ENCODE measurements around the gene AGPAT2.
"Not testable (repeated sequence)": the region's sequence is repeated elsewhere in the genome, so short reads cannot be mapped to it uniquely, and the experiment has no call there.

The AGPAT2 gene

DNA sequence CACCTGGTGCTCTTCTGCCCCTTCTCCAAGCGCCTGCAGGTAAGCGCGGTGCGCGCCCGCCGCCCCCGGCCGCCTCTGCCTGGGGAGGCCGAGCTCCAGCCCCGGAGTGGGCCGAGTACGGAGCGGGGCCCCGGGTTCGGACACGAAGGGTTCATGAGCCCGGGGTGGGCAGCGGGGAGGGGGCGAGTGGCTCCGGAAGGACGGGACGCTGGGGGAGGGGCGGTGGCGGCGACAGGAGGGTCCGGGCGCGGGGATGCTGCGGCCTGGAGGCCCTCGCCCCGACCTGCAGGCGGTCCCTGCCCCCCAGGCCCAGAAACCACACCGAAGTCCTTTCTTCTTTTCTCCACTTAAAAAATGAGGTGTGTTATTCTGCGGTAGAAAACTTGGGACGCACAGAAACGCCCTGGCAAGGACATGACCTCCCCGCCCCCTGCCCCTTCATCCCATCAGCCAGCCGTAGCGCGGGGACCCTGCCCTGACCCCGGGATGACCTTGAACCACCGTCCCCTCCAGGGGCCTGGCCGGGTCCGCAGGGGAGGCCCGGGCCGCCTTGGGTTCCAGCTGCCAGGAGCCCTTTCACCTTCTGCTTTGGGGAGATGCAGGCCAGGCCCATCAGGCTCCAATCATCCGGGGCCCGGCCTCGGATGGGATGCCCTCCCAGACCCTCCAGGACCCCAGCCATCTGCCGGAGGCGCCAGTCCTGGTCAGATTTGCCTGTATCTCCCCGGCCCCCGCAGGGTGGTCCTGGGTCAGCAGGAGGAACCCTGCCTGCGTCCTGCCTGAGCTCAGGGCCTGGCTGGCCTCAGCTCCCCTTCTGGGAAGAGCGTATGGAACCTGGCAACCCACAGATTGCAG lies 25.7 kb upstream of the AGPAT2 start:
- Mint-ChIP-seq H3K9me3 (no peaks in the 10 kb centered on the region), H3K4me1 (peaks cover 29% of the 10 kb centered on the region), H3K36me3 (ENCODE audit: low read depth) (no peaks in the 10 kb centered on the region), H3K4me3 (peak overlapping the region; percentile 81), H3K27ac (no peak overlapping the region), H3K27me3 (ENCODE audit: low read depth, poor library complexity) (peaks cover 17% of the 10 kb centered on the region)
- DNase-seq: peak; percentile 64
- TF ChIP-seq, protein P1, sequence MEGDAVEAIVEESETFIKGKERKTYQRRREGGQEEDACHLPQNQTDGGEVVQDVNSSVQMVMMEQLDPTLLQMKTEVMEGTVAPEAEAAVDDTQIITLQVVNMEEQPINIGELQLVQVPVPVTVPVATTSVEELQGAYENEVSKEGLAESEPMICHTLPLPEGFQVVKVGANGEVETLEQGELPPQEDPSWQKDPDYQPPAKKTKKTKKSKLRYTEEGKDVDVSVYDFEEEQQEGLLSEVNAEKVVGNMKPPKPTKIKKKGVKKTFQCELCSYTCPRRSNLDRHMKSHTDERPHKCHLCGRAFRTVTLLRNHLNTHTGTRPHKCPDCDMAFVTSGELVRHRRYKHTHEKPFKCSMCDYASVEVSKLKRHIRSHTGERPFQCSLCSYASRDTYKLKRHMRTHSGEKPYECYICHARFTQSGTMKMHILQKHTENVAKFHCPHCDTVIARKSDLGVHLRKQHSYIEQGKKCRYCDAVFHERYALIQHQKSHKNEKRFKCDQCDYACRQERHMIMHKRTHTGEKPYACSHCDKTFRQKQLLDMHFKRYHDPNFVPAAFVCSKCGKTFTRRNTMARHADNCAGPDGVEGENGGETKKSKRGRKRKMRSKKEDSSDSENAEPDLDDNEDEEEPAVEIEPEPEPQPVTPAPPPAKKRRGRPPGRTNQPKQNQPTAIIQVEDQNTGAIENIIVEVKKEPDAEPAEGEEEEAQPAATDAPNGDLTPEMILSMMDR (IDR thresholded peaks at IDR 0.05): no peak

- Mint-ChIP-seq H3K27me3 (ENCODE audit: low read depth, poor library complexity) (peaks cover 19% of the 10 kb centered on the region), H3K36me3 (ENCODE audit: low read depth) (no peaks in the 10 kb centered on the region), H3K27ac (no peak within 1 kb of the TSS), H3K4me1 (peaks cover 30% of the 10 kb centered on the region), H3K4me3 (peak within 1 kb of the TSS; percentile 84), H3K9me3 (no peaks in the 10 kb centered on the region)
- DNase-seq: peak; percentile 83
- TF ChIP-seq, protein P1 (IDR thresholded peaks at IDR 0.05): no peak
Measured at GRCh38 chr9:136711751-136712689, 24.8 kb upstream of the AGPAT2 start, which contains the start of gene DIPK1B. DIPK1B (plus strand) TSS chr9:136712572; CDS start chr9:136712666, 94 bp downstream.

DNA sequence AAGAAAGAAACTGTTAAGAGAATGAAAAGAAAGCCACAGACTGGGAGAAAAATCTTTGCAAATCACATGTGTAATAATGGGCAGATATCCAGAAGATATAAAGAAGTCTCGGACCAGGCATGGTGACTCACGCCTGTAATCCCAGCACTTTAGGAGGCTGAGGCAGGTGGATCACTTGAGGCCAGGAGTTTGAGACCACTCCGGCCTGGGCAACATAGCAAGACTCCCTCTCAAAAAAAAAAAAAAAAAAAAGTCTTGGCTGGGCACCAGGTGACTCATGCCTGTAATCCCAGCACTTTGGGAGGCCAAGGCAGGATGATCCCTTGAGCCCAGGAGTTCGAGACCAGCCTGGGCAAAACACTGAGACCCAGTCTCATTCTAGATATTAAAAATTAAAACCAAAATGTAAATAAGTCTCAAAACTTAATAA lies 24.0 kb upstream of the AGPAT2 start:
- not testable (repeated sequence) for H3K9me3 Mint-ChIP-seq; DNase-seq; H3K27ac Mint-ChIP-seq; H3K36me3 Mint-ChIP-seq (ENCODE audit: low read depth)
- Mint-ChIP-seq H3K4me1 (peaks cover 30% of the 10 kb centered on the region), H3K4me3 (peak overlapping the region; percentile 84), H3K27me3 (ENCODE audit: low read depth, poor library complexity) (peaks cover 20% of the 10 kb centered on the region)

DNA sequence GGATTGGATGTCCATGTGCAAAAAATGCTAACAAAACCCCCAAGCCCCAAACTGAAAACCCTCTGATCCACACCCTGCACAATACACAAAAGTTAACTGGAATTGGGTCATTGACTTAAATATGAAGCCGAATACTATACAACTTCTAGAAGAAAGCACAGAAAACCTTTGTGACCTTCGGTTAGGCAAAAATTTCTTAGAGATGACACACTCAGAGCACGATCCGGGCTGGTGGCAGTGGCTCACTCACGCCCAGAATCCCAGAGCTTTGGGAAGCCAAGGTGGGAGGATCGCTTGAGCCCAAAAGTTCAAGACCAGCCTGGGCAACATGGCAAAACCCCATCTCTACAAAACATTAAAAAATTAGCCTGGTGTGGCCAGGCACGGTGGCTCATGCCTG lies 23.3 kb upstream of the AGPAT2 start:
- peaks cover 24% of the 10 kb centered on the region for H3K27me3 Mint-ChIP-seq (ENCODE audit: low read depth, poor library complexity)
- no peaks in the 10 kb centered on the region for H3K9me3 Mint-ChIP-seq
- TF ChIP-seq, protein P1 (IDR thresholded peaks at IDR 0.05): no peak
- peak overlapping the region; percentile 84 for H3K4me3 Mint-ChIP-seq
- H3K4me1 Mint-ChIP-seq: peaks cover 24% of the 10 kb centered on the region
- H3K27ac Mint-ChIP-seq: no peak overlapping the region
- no peaks in the 10 kb centered on the region for H3K36me3 Mint-ChIP-seq (ENCODE audit: low read depth)
- no peak for DNase-seq

GRCh38 chr9:136709454-136710109 lies 22.3 kb upstream of the AGPAT2 start:
- H3K4me1 Mint-ChIP-seq: peaks cover 22% of the 10 kb centered on the region
- DNase-seq: no peak
- H3K27ac Mint-ChIP-seq: no peak overlapping the region
- no peak overlapping the region for H3K4me3 Mint-ChIP-seq
- peaks cover 30% of the 10 kb centered on the region for H3K27me3 Mint-ChIP-seq (ENCODE audit: low read depth, poor library complexity)
- TF ChIP-seq, protein P1 (IDR thresholded peaks at IDR 0.05): no peak
- no peaks in the 10 kb centered on the region for H3K9me3 Mint-ChIP-seq
- H3K36me3 Mint-ChIP-seq (ENCODE audit: low read depth): no peaks in the 10 kb centered on the region

Measured in nephron progenitor cell (in vitro differentiated cells).